Sigmoid colon (tissue), 3 donors: Measurements from ENCODE around the gene FOXO4.

Source experiments
- CTCF ChIP-seq, 4 experiments: fragments of 450-650 bp in 3 of 4; fragments of 200-600 bp in 1 of 4; IDR thresholded peaks; one replicate each; pipeline ENCODE4 v1.5.1; 2016 to 2019; ENCODE audit warnings: antibody characterized with exemption in 4 of 4, mild to moderate bottlenecking in 3 of 4, moderate library complexity in 2 of 4
- POLR2A ChIP-seq, 2 donors: fragments of 450-650 bp; IDR thresholded peaks; one replicate each; pipeline ENCODE4 v1.6.1; 2016; ENCODE audit warnings: antibody characterized with exemption in 2 of 2, mild to moderate bottlenecking in 2 of 2, moderate library complexity in 2 of 2

DNA sequence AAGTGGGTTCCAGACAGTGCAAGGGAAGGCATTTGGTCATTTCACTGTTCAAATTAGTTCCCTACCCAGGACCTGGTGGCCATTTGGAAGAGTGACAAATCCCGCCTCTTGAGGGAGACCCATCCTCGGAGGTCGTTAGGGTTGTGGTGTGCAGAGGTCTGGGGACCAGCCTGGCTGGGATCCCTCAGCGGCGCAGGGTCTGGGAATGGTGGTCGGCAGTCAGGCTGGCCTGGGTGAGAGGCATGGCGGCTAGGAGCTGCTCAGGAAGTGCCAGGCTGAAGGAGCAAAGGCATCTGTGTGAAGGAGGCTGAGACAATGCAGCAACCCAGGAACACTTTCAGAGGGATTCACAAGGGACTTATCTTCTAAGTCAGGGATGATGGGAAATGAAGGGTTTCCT lies 55.7 kb downstream of the FOXO4 start:
- TF ChIP-seq CTCF (IDR thresholded peaks at IDR 0.05), result no peak
- no peak for TF ChIP-seq POLR2A (IDR thresholded peaks at IDR 0.05)
